H1 (cell line): Measurements from ENCODE around the gene PRXL2B. TPM values are rescaled to one million over a fixed set of nuclear protein-coding genes. Genes with fewer than 3 reads are reported as not detected.

Experiments
- CTCF ChIA-PET: fragments of 300-600 bp; sonication (Branson Sonifier 250); formaldehyde crosslinking; loops from one replicate; lab custom pipeline; 2021; ENCODE audit not compliant: partially characterized antibody; lab: Charles Lee
- POLR2A ChIA-PET: fragments of 300-600 bp; sonication (Branson Sonifier 250); formaldehyde crosslinking; loops from one replicate; lab custom pipeline; 2021; ENCODE audit warnings: inconsistent platforms; ENCODE audit not compliant: partially characterized antibody; lab: Charles Lee
- DNase-seq, 2 experiments: peaks; one replicate each; pipeline versions ENCODE4 v3.0.0 to v3.0.0-alpha.2; 2010 to 2022; ENCODE audit warnings: low spot score in 2 of 2, low read depth in 1 of 2, mixed read lengths in 1 of 2
- FAIRE-seq: peaks from 2 replicates; lab custom pipeline; 2011; peaks lifted over from hg19 to GRCh38; lab: Jason Lieb, UNC
- H2AFZ ChIP-seq: 2 replicates; pipeline ENCODE4 v1.8.1; 2012; ENCODE audit warnings: low read length, inconsistent platforms
- H2AK5ac ChIP-seq: 2 replicates; pipeline ENCODE4 v1.6.1; 2013; ENCODE audit warnings: low read depth, low read length
- H2BK120ac ChIP-seq: replicated peaks from 2 replicates; pipeline ENCODE3; 2013; ENCODE audit warnings: low read depth, low read length, inconsistent platforms
- H2BK12ac ChIP-seq: 2 replicates; pipeline ENCODE4 v1.6.1; 2013; ENCODE audit warnings: low read depth, low read length
- H2BK15ac ChIP-seq: 2 replicates; pipeline ENCODE4 v1.6.1; 2013; ENCODE audit warnings: low read length
- H2BK20ac ChIP-seq: 2 replicates; pipeline ENCODE4 v1.6.1; 2013; ENCODE audit warnings: low read length
- H2BK5ac ChIP-seq: 2 replicates; pipeline ENCODE4 v1.6.1; 2013; ENCODE audit warnings: low read depth, low read length
- H3K14ac ChIP-seq: 2 replicates; pipeline ENCODE4 v1.6.1; 2013; ENCODE audit warnings: inconsistent platforms; ENCODE audit not compliant: insufficient read length
- H3K18ac ChIP-seq: 2 replicates; pipeline ENCODE4 v1.6.1; 2013; ENCODE audit warnings: low read length; ENCODE audit errors: extremely low read depth
- H3K23ac ChIP-seq: 2 replicates; pipeline ENCODE4 v1.6.1; 2013; ENCODE audit warnings: inconsistent platforms; ENCODE audit not compliant: insufficient read length
- H3K23me2 ChIP-seq: 2 replicates; pipeline ENCODE4 v1.6.1; 2013; ENCODE audit warnings: low read depth, low read length
- H3K27ac ChIP-seq: 2 replicates; pipeline ENCODE4 v1.6.1; 2011; ENCODE audit warnings: low read depth, low read length, inconsistent platforms
- H3K27me3 ChIP-seq, 4 experiments: replicated peaks in 1 of 4; 1 replicate in 1 of 4; 2 replicates in 3 of 4; pipeline versions ENCODE4 v1.6.1 to v1.8.1; 2011 to 2013; ENCODE audit warnings: low read length in 3 of 4, mild to moderate bottlenecking in 3 of 4, inconsistent platforms in 2 of 4, mixed read lengths in 2 of 4, moderate library complexity in 1 of 4; ENCODE audit not compliant: control insufficient read depth in 3 of 4, insufficient read depth in 3 of 4; ENCODE audit errors: extremely low read depth in 1 of 4
- H3K36me3 ChIP-seq, 4 experiments: 2 replicates each; pipeline versions ENCODE4 v1.6.1 to v1.8.1; 2011 to 2013; ENCODE audit warnings: mild to moderate bottlenecking in 4 of 4, low read length in 3 of 4, moderate library complexity in 2 of 4, control low read depth in 1 of 4, inconsistent platforms in 1 of 4; ENCODE audit not compliant: insufficient read depth in 4 of 4, control insufficient read depth in 2 of 4
- H3K4ac ChIP-seq: replicated peaks from 2 replicates; pipeline ENCODE3; 2013; ENCODE audit warnings: low read length, low read depth, mixed read lengths, inconsistent platforms; ENCODE audit not compliant: insufficient read length
- H3K4me1 ChIP-seq, 4 experiments: replicated peaks in 1 of 4; 1 replicate in 1 of 4; 2 replicates in 3 of 4; pipeline versions ENCODE4 v1.6.1 to v1.8.1; 2011 to 2013; ENCODE audit warnings: low read length in 3 of 4, inconsistent platforms in 2 of 4, mixed read lengths in 1 of 4; ENCODE audit not compliant: insufficient read depth in 4 of 4, control insufficient read depth in 3 of 4
- H3K4me2 ChIP-seq, 2 experiments: 2 replicates each; pipeline versions ENCODE4 v1.6.1 to v1.8.1; 2011 to 2013; ENCODE audit warnings: low read depth in 2 of 2, low read length in 2 of 2, control low read depth in 1 of 2, inconsistent platforms in 1 of 2, mild to moderate bottlenecking in 1 of 2; ENCODE audit not compliant: insufficient read depth in 1 of 2
- H3K4me3 ChIP-seq, 4 experiments: fragments of 200-600, 300-600 bp in 1 of 4; sonication (generic), shearing (Covaris generic), sonication (Bioruptor Twin) in 1 of 4; 2 replicates each; pipeline versions ENCODE4 v1.5.1 to v1.8.1; 2011 to 2016; ENCODE audit warnings: low read length in 4 of 4, low read depth in 3 of 4, control low read depth in 2 of 4, inconsistent platforms in 2 of 4, mild to moderate bottlenecking in 2 of 4, mixed read lengths in 1 of 4, moderate library complexity in 1 of 4; ENCODE audit not compliant: insufficient read depth in 2 of 4; ENCODE audit errors: extremely low read depth in 1 of 4
- H3K56ac ChIP-seq: replicated peaks from 2 replicates; pipeline ENCODE3; 2013; ENCODE audit warnings: low read depth, mild to moderate bottlenecking, mixed read lengths, low read length, inconsistent platforms; ENCODE audit not compliant: insufficient read length
- H3K79me1 ChIP-seq: 2 replicates; pipeline ENCODE4 v1.6.1; 2013; ENCODE audit warnings: low read depth, low read length, control low read depth
- H3K79me2 ChIP-seq, 2 experiments: 2 replicates each; pipeline versions ENCODE4 v1.6.1 to v1.8.1; 2012 to 2013; ENCODE audit warnings: low read length in 2 of 2, mild to moderate bottlenecking in 2 of 2, inconsistent platforms in 1 of 2; ENCODE audit not compliant: insufficient read depth in 2 of 2, control insufficient read depth in 1 of 2
- H3K9ac ChIP-seq, 4 experiments: replicated peaks in 1 of 4; 1 replicate in 1 of 4; 2 replicates in 3 of 4; pipeline versions ENCODE4 v1.6.1 to v1.8.1; 2011 to 2013; ENCODE audit warnings: low read depth in 3 of 4, low read length in 3 of 4, control low read depth in 2 of 4, mild to moderate bottlenecking in 2 of 4, moderate library complexity in 2 of 4, inconsistent platforms in 1 of 4; ENCODE audit errors: extremely low read depth in 1 of 4
- H3K9me3 ChIP-seq, 2 experiments: 2 replicates each; pipeline versions ENCODE4 v1.6.1 to v1.8.1; 2012 to 2013; ENCODE audit warnings: mild to moderate bottlenecking in 2 of 2, moderate library complexity in 2 of 2, control low read depth in 1 of 2, inconsistent platforms in 1 of 2, low read depth in 1 of 2, low read length in 1 of 2, mixed read lengths in 1 of 2; ENCODE audit not compliant: insufficient read depth in 2 of 2
- H4K20me1 ChIP-seq, 2 experiments: replicated peaks in 1 of 2; 2 replicates each; pipeline versions ENCODE3 to v1.8.1; 2011 to 2013; ENCODE audit warnings: inconsistent platforms in 2 of 2, low read length in 2 of 2, mild to moderate bottlenecking in 1 of 2; ENCODE audit not compliant: insufficient read depth in 2 of 2, control insufficient read depth in 1 of 2
- H4K5ac ChIP-seq: 2 replicates; pipeline ENCODE4 v1.6.1; 2013; ENCODE audit warnings: low read length, low read depth, mixed read lengths, inconsistent platforms; ENCODE audit not compliant: insufficient read length
- H4K8ac ChIP-seq: 2 replicates; pipeline ENCODE4 v1.8.0; 2013; ENCODE audit warnings: mild to moderate bottlenecking, moderate library complexity, low read length, inconsistent platforms; ENCODE audit not compliant: insufficient read depth; ENCODE audit errors: extremely low read depth
- H4K91ac ChIP-seq: replicated peaks from 2 replicates; pipeline ENCODE3; 2013; ENCODE audit warnings: low read length, mixed read lengths, inconsistent platforms; ENCODE audit not compliant: insufficient read length
- RNF2 ChIP-seq: fragments of 200-900, 300-1000 bp; sonication (generic); IDR thresholded peaks from 2 replicates; pipeline ENCODE4 v1.7.1; 2016; ENCODE audit warnings: borderline replicate concordance, low read depth, mild to moderate bottlenecking, antibody characterized with exemption, low read length; ENCODE audit not compliant: poor library complexity, severe bottlenecking; ENCODE audit errors: missing control alignments
- WGBS, 2 experiments: shearing (Covaris generic) in 1 of 2; methylation state at CpG; one replicate each; pipeline versions ENCODE4 v1.1.6 to v1.1.7; 2013 to 2015; ENCODE audit warnings: low lambda C conversion rate in 2 of 2, mixed read lengths in 2 of 2, inconsistent platforms in 1 of 2, low coverage in 1 of 2, missing lambda C conversion rate in 1 of 2; ENCODE audit not compliant: insufficient replicate concordance in 2 of 2, insufficient coverage in 1 of 2, insufficient read length in 1 of 2; ENCODE audit errors: extremely low coverage in 1 of 2, missing lambda C conversion rate in 1 of 2; 5-methylcytosine and 5-hydroxymethylcytosine counted together
- polyA plus RNA-seq, 7 experiments: library from polyadenylated mRNA; depleted of rRNA in 3 of 7; stranded (reverse) in 5 of 7; unstranded in 2 of 7; fragments of >200 nt in 5 of 7; fragments of 200-250 nt in 2 of 7; gene quantifications; 1 replicate in 5 of 7; 2 replicates in 1 of 7; 4 replicates in 1 of 7; pipeline versions ENCODE4 v1.2.1 to v1.2.3, GENCODE V29; 2011 to 2013; ENCODE audit warnings: missing spikeins in 2 of 7, mixed read lengths in 2 of 7
- total RNA-seq: library from RNA; stranded (reverse); fragmentation: NEBNext Ultra II Directional; extraction: Animal tissue kit (Norgen Biotek cat#: 25700); gene quantifications from 2 replicates; pipeline ENCODE4 v1.2.1, GENCODE V29; 2021

The PRXL2B gene
- total and polyA plus RNA-seq, 2 of the 8 experiments (the other 6 are each of a cell fraction or from before 2014, with no cell fraction given) = 35.3 to 46.0 TPM

GRCh38 chr1:2563205-2563604 is 23.4 kb upstream of the PRXL2B start:
- no peak overlapping the region for H2BK5ac ChIP-seq
- no peak overlapping the region for H3K4me2 ChIP-seq
- 92% methylated on average over 15 of the region's 18 CpGs; no CpG with 5 or more reads in 1 of the 2 experiments for WGBS, 2 experiments

More at GRCh38 chr1:2563205-2563604, 23.4 kb upstream of the PRXL2B start:
- Histone ChIP-seq H4K8ac (no peak overlapping the region; the same call in 1 of the 2 replicates), H2AK5ac (no peak overlapping the region), H2AFZ (no peak overlapping the region), H3K14ac (no peak overlapping the region), H3K9me3 (no peaks in the 10 kb centered on the region; a peak in 1 of 4 replicates), H4K20me1 (no peaks in the 10 kb centered on the region), H3K4me1 (peaks cover 0 to 5% (median 0%) of the 10 kb centered on the region in 4 experiments; a peak in 1 of 7 replicates), H2BK120ac (no peak overlapping the region), H3K36me3 (no peaks in the 10 kb centered on the region), H3K18ac (no peak overlapping the region), H3K56ac (no peak overlapping the region), H3K79me2 (no peaks in the 10 kb centered on the region), H2BK12ac (no peak overlapping the region), H3K9ac (no peak overlapping the region), H3K23ac (no peak overlapping the region), H2BK20ac (no peak overlapping the region), H2BK15ac (no peak overlapping the region), H3K79me1 (no peaks in the 10 kb centered on the region), H3K27ac (no peak overlapping the region), H4K5ac (no peak overlapping the region), H3K23me2 (no peaks in the 10 kb centered on the region), H3K4me3 (no peak overlapping the region), H3K4ac (no peak overlapping the region), H4K91ac (no peak overlapping the region), H3K27me3 (no peaks in the 10 kb centered on the region)
- DNase-seq = peak in 1 of 2 experiments; percentile 42
- FAIRE-seq = no peak
- TF ChIP-seq RNF2 = no peak
- POLR2A ChIA-PET = interaction anchor here (0.7 kb wide), 1 partner anchor 21 kb away, joined by 3 read pairs; no protein-coding TSS in a partner anchor
- CTCF ChIA-PET = interaction anchor here (0.6 to 3.4 kb wide), 4 partner anchors 9 to 75 kb away, joined by 3 to 33 read pairs (median 14); no protein-coding TSS in a partner anchor
